Chondrocyte (in vitro differentiated cells): Measurements from ENCODE around the gene ADRA1B. TPM values are rescaled to one million over a fixed set of nuclear protein-coding genes. Genes with fewer than 3 reads are reported as not detected.

Experiments
- DNase-seq: peaks from one replicate; pipeline ENCODE4 v3.0.0; 2021; ENCODE audit warnings: mixed read lengths, low spot score
- H3K27ac Mint-ChIP-seq: one replicate; pipeline ENCODE4 v1.8.0; 2021; ENCODE audit warnings: mild to moderate bottlenecking, moderate library complexity, mixed read lengths; ENCODE audit not compliant: unreplicated experiment
- H3K27me3 Mint-ChIP-seq: 2 replicates; pipeline ENCODE4 v1.8.0; 2021; ENCODE audit warnings: low read depth, mixed read lengths
- H3K36me3 Mint-ChIP-seq: 2 replicates; pipeline ENCODE4 v1.8.0; 2021; ENCODE audit warnings: low read depth, mixed read lengths
- H3K4me1 Mint-ChIP-seq: 2 replicates; pipeline ENCODE4 v1.8.0; 2021; ENCODE audit warnings: low read depth, mild to moderate bottlenecking, mixed read lengths
- H3K4me3 Mint-ChIP-seq: one replicate; pipeline ENCODE4 v1.8.0; 2021; ENCODE audit warnings: mild to moderate bottlenecking, moderate library complexity, mixed read lengths; ENCODE audit not compliant: unreplicated experiment
- H3K9me3 Mint-ChIP-seq: 2 replicates; pipeline ENCODE4 v1.8.0; 2021; ENCODE audit warnings: low read depth, mixed read lengths
- total RNA-seq: library from RNA; stranded (reverse); gene quantifications from 3 replicates; pipeline ENCODE4 v1.2.1, GENCODE V29; 2021
- TF ChIP-seq, protein P1 (sequence below): fragments of 200-600 bp; sonication (generic); IDR thresholded peaks from 2 replicates; pipeline ENCODE4 v1.5.0; 2021; ENCODE audit warnings: antibody characterized with exemption, mild to moderate bottlenecking, moderate library complexity

Gene ADRA1B
- total RNA-seq, 1 donor from 2014 or later, result 0.72 TPM

- H3K27ac Mint-ChIP-seq, result no peak overlapping the region
- peaks cover 2% of the 10 kb centered on the region for H3K36me3 Mint-ChIP-seq
- TF ChIP-seq, protein P1, sequence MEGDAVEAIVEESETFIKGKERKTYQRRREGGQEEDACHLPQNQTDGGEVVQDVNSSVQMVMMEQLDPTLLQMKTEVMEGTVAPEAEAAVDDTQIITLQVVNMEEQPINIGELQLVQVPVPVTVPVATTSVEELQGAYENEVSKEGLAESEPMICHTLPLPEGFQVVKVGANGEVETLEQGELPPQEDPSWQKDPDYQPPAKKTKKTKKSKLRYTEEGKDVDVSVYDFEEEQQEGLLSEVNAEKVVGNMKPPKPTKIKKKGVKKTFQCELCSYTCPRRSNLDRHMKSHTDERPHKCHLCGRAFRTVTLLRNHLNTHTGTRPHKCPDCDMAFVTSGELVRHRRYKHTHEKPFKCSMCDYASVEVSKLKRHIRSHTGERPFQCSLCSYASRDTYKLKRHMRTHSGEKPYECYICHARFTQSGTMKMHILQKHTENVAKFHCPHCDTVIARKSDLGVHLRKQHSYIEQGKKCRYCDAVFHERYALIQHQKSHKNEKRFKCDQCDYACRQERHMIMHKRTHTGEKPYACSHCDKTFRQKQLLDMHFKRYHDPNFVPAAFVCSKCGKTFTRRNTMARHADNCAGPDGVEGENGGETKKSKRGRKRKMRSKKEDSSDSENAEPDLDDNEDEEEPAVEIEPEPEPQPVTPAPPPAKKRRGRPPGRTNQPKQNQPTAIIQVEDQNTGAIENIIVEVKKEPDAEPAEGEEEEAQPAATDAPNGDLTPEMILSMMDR, result no peak
- no peaks in the 10 kb centered on the region for H3K4me1 Mint-ChIP-seq
- H3K9me3 Mint-ChIP-seq, result no peaks in the 10 kb centered on the region
- DNase-seq, result no peak
- H3K27me3 Mint-ChIP-seq, result peaks cover 26% of the 10 kb centered on the region
- H3K4me3 Mint-ChIP-seq, result no peak overlapping the region
Measured at GRCh38 chr5:159937580-159937979, 21.3 kb downstream of the ADRA1B start.

DNA sequence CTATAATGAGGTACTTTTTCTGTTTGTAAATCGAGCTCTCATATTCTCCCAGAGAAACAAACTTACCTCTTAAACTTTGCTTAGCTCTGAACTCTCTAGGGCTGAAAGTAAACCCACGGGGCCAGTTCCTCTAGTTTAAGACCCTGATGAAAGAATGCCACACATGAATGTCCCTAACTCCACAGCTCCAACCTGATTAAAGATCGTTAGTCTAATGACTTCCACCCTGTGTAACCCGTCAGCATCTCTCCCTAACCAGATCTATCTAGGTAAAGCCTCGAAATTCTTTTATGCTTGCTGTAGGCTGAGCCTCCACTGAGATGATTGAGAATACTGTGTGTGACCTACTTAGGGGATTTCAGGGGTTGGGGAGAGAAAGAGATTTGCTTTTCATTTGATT is 27.0 kb downstream of the ADRA1B start:
- no peak overlapping the region for H3K27ac Mint-ChIP-seq
- H3K4me3 Mint-ChIP-seq, result no peak overlapping the region
- H3K4me1 Mint-ChIP-seq, result no peaks in the 10 kb centered on the region
- H3K36me3 Mint-ChIP-seq, result peaks cover 2% of the 10 kb centered on the region
- peaks cover 47% of the 10 kb centered on the region for H3K27me3 Mint-ChIP-seq
- no peak for DNase-seq
- TF ChIP-seq, protein P1, result no peak
- H3K9me3 Mint-ChIP-seq, result no peaks in the 10 kb centered on the region

GRCh38 chr5:159944056-159944600 is 27.8 kb downstream of the ADRA1B start:
- Mint-ChIP-seq H3K9me3 (no peaks in the 10 kb centered on the region), H3K27me3 (peaks cover 45% of the 10 kb centered on the region), H3K4me1 (no peaks in the 10 kb centered on the region), H3K36me3 (peaks cover 2% of the 10 kb centered on the region), H3K4me3 (no peak overlapping the region), H3K27ac (no peak overlapping the region)
- no peak for DNase-seq
- TF ChIP-seq, protein P1, result no peak

- Mint-ChIP-seq H3K36me3 (no peaks in the 10 kb centered on the region), H3K4me3 (no peak overlapping the region), H3K9me3 (no peaks in the 10 kb centered on the region), H3K27ac (no peak overlapping the region), H3K4me1 (no peaks in the 10 kb centered on the region), H3K27me3 (peaks cover 43% of the 10 kb centered on the region)
- TF ChIP-seq, protein P1, result no peak
- DNase-seq, result no peak
Measured at GRCh38 chr5:159945359-159945758, 29.1 kb downstream of the ADRA1B start.

DNA sequence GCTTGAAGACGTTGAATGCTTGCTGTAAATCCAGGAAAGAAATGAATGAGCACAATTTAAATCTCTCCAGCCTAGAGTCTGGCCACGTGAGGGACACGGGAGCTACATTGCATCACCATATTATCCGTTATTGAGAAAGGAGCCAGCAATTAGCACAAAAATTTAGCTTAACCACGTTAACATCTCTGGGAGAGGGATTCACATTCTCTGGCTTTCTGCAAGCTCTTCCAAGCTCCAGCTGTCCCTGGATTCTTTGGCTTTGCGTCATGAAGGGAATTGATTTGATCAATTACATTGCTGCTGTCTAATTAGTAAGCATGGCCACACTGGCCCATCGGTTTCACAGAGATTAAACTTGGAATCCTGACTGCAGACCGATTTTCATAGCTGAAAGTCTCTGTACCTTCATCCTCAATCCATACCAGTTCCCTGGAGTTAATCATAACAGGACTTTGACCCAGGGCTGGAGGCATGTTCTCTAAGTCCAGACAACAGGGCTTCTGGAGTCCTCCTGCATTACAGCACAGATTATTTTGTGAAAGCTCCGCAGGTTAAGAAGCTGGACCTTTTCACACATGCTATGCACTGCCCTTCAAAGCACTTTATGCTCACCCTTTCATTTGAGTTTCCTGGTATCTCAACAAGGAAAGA is 31.6 kb downstream of the ADRA1B start:
- no peaks in the 10 kb centered on the region for H3K4me1 Mint-ChIP-seq

More for the DNA sequence above, 31.6 kb downstream of the ADRA1B start:
- DNase-seq, result no peak
- Mint-ChIP-seq H3K9me3 (no peaks in the 10 kb centered on the region), H3K27ac (no peak overlapping the region), H3K36me3 (no peaks in the 10 kb centered on the region), H3K4me3 (no peak overlapping the region), H3K27me3 (peaks cover 36% of the 10 kb centered on the region)
- TF ChIP-seq, protein P1, result no peak
